MCF 10A (cell line): ENCODE measurements around the gene SIRPB2. TPM values are rescaled to one million over a fixed set of nuclear protein-coding genes. Genes with fewer than 3 reads are reported as not detected.
A peak's percentile ranks its signal among the peaks of the same experiment; 100 is the strongest.

Experiments
- BruUV-seq: library from RNA; stranded (reverse); fragments of 400-500 nt; replicated peaks from 2 replicates; lab custom pipeline; 2021; lab: Mats Ljungman, UMichigan
- CTCF ChIA-PET: fragments of 300-600 bp; sonication (Branson Sonifier 250); formaldehyde crosslinking; extraction: SDS; loops from one replicate; lab custom pipeline; 2021; ENCODE audit warnings: antibody characterized with exemption, inconsistent platforms; lab: Yijun Ruan, JAX
- POLR2A ChIA-PET: fragments of 300-600, 350-650 bp; sonication (Branson Sonifier 250); formaldehyde crosslinking; extraction: SDS; loops from one replicate; lab custom pipeline; 2020; ENCODE audit warnings: antibody characterized with exemption, inconsistent platforms; lab: Yijun Ruan, JAX
- DNase-seq: peaks from one replicate; pipeline ENCODE4 v3.0.0-alpha.2; 2018; ENCODE audit not compliant: unreplicated experiment
- H3K27ac Mint-ChIP-seq: one replicate; pipeline ENCODE4 v1.8.0; 2022; ENCODE audit warnings: mild to moderate bottlenecking, low read depth, mixed read lengths; ENCODE audit not compliant: unreplicated experiment
- H3K27me3 Mint-ChIP-seq: one replicate; pipeline ENCODE4 v1.8.0; 2022; ENCODE audit warnings: mixed read lengths; ENCODE audit not compliant: insufficient read depth, unreplicated experiment
- H3K36me3 Mint-ChIP-seq: one replicate; pipeline ENCODE4 v1.8.0; 2022; ENCODE audit warnings: mild to moderate bottlenecking, moderate library complexity, mixed read lengths; ENCODE audit not compliant: insufficient read depth, unreplicated experiment
- H3K4me1 Mint-ChIP-seq: one replicate; pipeline ENCODE4 v1.8.0; 2022; ENCODE audit warnings: mixed read lengths; ENCODE audit not compliant: insufficient read depth, unreplicated experiment
- H3K4me3 Mint-ChIP-seq: one replicate; pipeline ENCODE4 v1.8.0; 2022; ENCODE audit warnings: mild to moderate bottlenecking, moderate library complexity, mixed read lengths; ENCODE audit not compliant: unreplicated experiment
- H3K9me3 Mint-ChIP-seq: one replicate; pipeline ENCODE4 v1.8.0; 2022; ENCODE audit warnings: mixed read lengths; ENCODE audit not compliant: unreplicated experiment
- CTCF ChIP-seq: fragments of 200-600 bp; IDR thresholded peaks from one replicate; pipeline ENCODE4 v1.8.0; 2022; ENCODE audit warnings: antibody characterized with exemption, mild to moderate bottlenecking; ENCODE audit not compliant: unreplicated experiment
- intact Hi-C: fragments of 100-400 bp; cut with micrococcal nuclease; formaldehyde crosslinking; loops from 2 replicates; pipeline ENCODE4 v1.14.1; 2022
- total RNA-seq: library from RNA; stranded (reverse); gene quantifications from 2 replicates; pipeline ENCODE4 v1.2.3, GENCODE V29; 2022

SIRPB2 gene
- total RNA-seq, 1 experiment from 2014 or later, result 1.8 TPM

GRCh38 chr20:1473246-1474220 is 17.7 kb downstream of the SIRPB2 start:
- intact Hi-C loops, result loop anchor here (10.0 kb wide), 1 partner anchor 631 kb away; the partner anchor contains the start of gene STK35
- TF ChIP-seq CTCF, result no peak
- no TSS peak for BruUV-seq
- Mint-ChIP-seq H3K4me1 (peaks cover 39% of the 10 kb centered on the region), H3K27ac (no peak overlapping the region), H3K27me3 (no peaks in the 10 kb centered on the region), H3K36me3 (peaks cover 8% of the 10 kb centered on the region), H3K9me3 (no peaks in the 10 kb centered on the region), H3K4me3 (no peak overlapping the region)
- ChIA-PET POLR2A (interaction anchor here (0.6 to 8.6 kb wide), 5 partner anchors 7 to 30 kb away, joined by 3 to 122 read pairs (median 56); partner anchors contain the start of genes NSFL1C and SIRPB2), CTCF (interaction anchor here (0.6 to 25.4 kb wide), 13 partner anchors 17 to 412 kb away, joined by 3 to 615 read pairs (median 4); partner anchors contain the start of gene SIRPB2)
- no peak for DNase-seq

GRCh38 chr20:1472556-1473245 is 18.5 kb downstream of the SIRPB2 start:
- ChIA-PET POLR2A (interaction anchor here (3.7 to 8.2 kb wide), 3 partner anchors 19 to 31 kb away, joined by 30 to 122 read pairs (median 72); partner anchors contain the start of gene SIRPB2), CTCF (interaction anchor here (1.0 to 25.4 kb wide), 8 partner anchors 17 to 291 kb away, joined by 3 to 615 read pairs (median 5); partner anchors contain the start of gene SIRPB2)
- no peak overlapping the region for H3K4me3 Mint-ChIP-seq
- H3K9me3 Mint-ChIP-seq, result no peaks in the 10 kb centered on the region
- H3K27me3 Mint-ChIP-seq, result no peaks in the 10 kb centered on the region
- DNase-seq, result no peak
- peaks cover 37% of the 10 kb centered on the region for H3K4me1 Mint-ChIP-seq
- TF ChIP-seq CTCF, result no peak
- intact Hi-C loops, result loop anchor here (10.0 kb wide), 1 partner anchor 632 kb away; the partner anchor contains the start of gene STK35
- BruUV-seq, result no TSS peak
- H3K36me3 Mint-ChIP-seq, result peaks cover 3% of the 10 kb centered on the region
- H3K27ac Mint-ChIP-seq, result no peak overlapping the region

GRCh38 chr20:1471242-1471641 is 20.0 kb downstream of the SIRPB2 start:
- ChIA-PET POLR2A (interaction anchor here (1.0 to 7.0 kb wide), 5 partner anchors 18 to 145 kb away, joined by 3 to 150 read pairs (median 106); partner anchors contain the start of gene SDCBP2), CTCF (interaction anchor here (0.8 to 25.4 kb wide), 3 partner anchors 19 to 263 kb away, joined by 3 to 615 read pairs (median 46); partner anchors contain the start of gene SIRPB2)
- intact Hi-C loops, result loop anchor here (10.0 kb wide), 1 partner anchor 634 kb away; the partner anchor contains the start of gene STK35
- Mint-ChIP-seq H3K27me3 (no peaks in the 10 kb centered on the region), H3K4me3 (no peak overlapping the region), H3K9me3 (no peaks in the 10 kb centered on the region), H3K27ac (peak overlapping the region; percentile 57), H3K4me1 (peaks cover 37% of the 10 kb centered on the region), H3K36me3 (no peaks in the 10 kb centered on the region)
- no peak for TF ChIP-seq CTCF
- BruUV-seq, result no TSS peak
- no peak for DNase-seq
